Embryonic facial prominence (tissue), 1 donor: ENCODE measurements around the gene COA8.

ENCODE experiments used
- DNase-seq: peaks from one replicate; pipeline ENCODE4 v3.0.0-alpha.2; 2016; ENCODE audit errors: extremely low spot score

The COA8 gene

GRCh38 chr14:103548463-103549351, 14.1 kb upstream of the COA8 start:
- no peak for DNase-seq

- DNase-seq = no peak
Measured at GRCh38 chr14:103549361-103550311, 13.1 kb upstream of the COA8 start.

- no peak for DNase-seq
Measured at GRCh38 chr14:103550451-103551337, 12.1 kb upstream of the COA8 start.

GRCh38 chr14:103551338-103551762, 11.4 kb upstream of the COA8 start:
- no peak for DNase-seq

- no peak for DNase-seq
Measured at GRCh38 chr14:103552011-103552845, 10.5 kb upstream of the COA8 start.

GRCh38 chr14:103552846-103553210, 9.9 kb upstream of the COA8 start:
- DNase-seq = no peak

- DNase-seq = no peak
Measured at GRCh38 chr14:103555559-103556337, 7.0 kb upstream of the COA8 start.

GRCh38 chr14:103556946-103557758, 5.6 kb upstream of the COA8 start:
- no peak for DNase-seq

GRCh38 chr14:103558071-103558882, 4.5 kb upstream of the COA8 start:
- no peak for DNase-seq

- no peak for DNase-seq
Measured at GRCh38 chr14:103559766-103560165, 3.0 kb upstream of the COA8 start.

- DNase-seq = no peak
Measured at GRCh38 chr14:103560691-103561090, 2.1 kb upstream of the COA8 start.

- no peak for DNase-seq
Measured at GRCh38 chr14:103561381-103562178, 1.2 kb upstream of the COA8 start.

GRCh38 chr14:103562179-103562428, 656 bp upstream of the COA8 start:
- DNase-seq = no peak

GRCh38 chr14:103563226-103563620, 463 bp downstream of the COA8 start:
- DNase-seq = no peak

- no peak for DNase-seq
Measured at GRCh38 chr14:103563844-103564505, 1.2 kb downstream of the COA8 start.

GRCh38 chr14:103568952-103569351, 6.2 kb downstream of the COA8 start:
- no peak for DNase-seq

GRCh38 chr14:103569408-103569807, 6.6 kb downstream of the COA8 start:
- DNase-seq = no peak
